Ureter (tissue), 1 donor: ENCODE data around the gene ZNF133. TPM values are rescaled to one million over a fixed set of nuclear protein-coding genes. Genes with fewer than 3 reads are reported as not detected.
"Not testable (repeated sequence)": the region's sequence is repeated elsewhere in the genome, so short reads cannot be mapped to it uniquely, and the experiment has no call there.

Source experiments
- DNase-seq: peaks from one replicate; pipeline ENCODE4 v3.0.0-alpha.2; 2020; ENCODE audit warnings: low spot score
- total RNA-seq: library from RNA; stranded (reverse); gene quantifications from one replicate; pipeline ENCODE4 v1.2.4, GENCODE V29; 2023
- donor health status: DM: yes; HTN: yes; CAD: no.

ZNF133 gene
- total RNA-seq, 1 donor from 2014 or later, result 17.3 TPM

DNA sequence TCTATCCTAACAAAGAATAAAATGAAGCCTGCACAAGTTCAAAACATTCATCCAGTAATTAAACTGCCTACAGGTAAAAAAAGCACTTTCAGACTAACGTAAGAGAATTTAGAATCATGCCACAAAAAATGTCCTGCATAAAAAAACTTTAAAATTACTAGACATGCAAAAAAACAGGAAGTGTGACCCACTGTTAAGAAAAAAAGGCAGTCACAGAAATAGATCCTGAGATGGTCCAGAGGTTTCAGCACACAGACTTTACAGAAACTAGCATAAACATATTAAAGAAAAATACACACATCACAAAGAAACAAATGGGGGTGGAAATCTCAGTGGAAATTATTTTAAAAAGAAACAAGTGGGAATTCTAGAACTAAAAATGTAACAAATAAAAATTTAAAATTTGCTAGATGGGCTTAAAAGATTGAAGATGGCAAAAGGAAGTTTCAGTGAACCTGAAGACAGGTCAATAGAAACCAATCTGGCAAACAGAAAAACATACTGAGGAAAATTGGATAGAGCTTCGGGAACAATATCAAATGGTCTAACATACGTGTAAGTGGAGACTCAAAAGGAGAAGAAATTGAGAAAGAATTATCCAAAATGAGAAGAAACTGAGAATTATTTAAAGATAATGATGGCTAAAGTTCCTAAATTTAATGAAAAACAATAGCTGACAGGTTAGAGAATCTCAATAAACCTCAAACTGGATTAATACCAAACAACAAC lies 3.4 kb upstream of the ZNF133 start:
- DNase-seq, result no peak

DNA sequence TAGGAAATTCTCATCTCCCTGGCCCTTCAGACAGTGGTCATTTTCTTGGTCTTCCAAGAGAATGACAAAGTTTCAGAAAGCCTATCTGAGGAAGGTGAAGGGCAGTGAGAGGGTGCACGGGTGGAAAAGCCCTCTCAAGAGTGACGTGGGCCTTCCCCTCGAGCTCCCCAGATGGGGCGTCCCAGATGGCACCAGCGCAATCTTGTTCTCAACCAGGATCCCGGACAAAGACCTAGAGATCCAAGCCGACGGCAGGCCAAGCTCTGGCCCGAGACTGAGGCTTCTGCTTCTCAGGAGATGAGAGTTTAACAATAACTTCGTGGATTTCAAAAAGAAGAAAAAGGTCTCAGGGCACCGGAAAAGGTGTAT lies 797 bp upstream of the ZNF133 start:
- DNase-seq, result no peak

DNA sequence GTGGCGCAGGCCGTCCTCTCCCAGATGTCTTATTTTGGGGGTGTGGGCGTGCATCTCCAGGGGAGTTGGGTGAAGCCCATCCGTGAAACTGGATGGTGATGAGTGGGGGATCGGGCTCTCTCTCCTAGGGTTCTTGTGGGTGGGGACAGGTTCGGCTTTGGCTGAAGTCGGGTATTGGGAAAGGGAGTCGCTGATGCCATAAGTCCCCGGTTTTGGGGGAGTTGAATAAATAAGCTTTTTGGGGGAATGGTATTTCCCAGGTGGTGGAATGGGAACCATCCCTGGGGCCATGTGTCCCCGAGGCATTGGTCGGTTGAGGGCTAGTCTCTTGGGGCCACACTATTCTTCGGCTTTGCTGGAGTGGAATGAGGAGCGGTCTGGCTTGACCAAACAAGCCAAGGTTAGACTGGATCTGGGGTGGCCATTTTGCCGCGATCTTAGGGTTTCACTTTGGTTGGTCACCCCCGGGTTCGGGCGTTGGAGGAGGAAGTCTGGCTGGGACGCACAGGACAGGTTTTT lies 481 bp downstream of the ZNF133 start:
- no peak for DNase-seq

DNA sequence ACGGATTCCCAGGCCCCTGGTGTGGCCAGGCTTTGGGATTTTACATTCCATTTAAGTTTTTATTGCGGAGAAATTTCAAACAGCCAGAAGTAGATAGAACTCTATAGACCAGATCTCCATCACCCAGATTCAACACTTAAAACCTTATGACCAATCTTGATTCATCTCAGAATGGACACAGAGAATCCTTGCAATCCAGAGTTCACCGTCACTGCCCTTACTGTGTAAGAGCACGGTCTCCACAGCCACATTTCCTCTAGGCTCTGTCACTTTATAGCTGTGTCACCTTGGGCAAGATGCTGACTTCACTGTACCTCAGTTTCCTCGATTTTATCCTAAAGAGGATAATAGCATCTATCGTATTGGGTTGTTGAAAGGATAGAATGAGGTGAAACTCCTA lies 979 bp downstream of the ZNF133 start:
- no peak for DNase-seq

DNA sequence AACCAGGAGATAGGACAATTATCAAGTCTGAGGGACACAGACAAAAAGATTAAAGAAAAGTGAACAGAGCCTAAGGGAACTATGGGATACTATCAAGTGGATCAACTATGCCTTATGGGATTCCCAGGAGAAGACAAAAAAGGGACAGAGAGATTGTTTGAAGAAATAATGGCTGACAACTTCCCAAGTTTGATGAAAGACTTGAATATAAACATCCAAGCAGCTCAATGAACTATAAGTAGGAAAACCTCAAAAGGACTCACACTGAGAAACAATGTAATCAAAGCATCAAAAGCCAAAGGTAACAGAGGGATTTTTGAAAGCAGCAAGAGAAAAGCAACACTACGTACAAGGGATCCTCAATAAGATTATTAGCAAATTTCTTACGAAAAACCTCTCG lies 11.0 kb downstream of the ZNF133 start:
- DNase-seq, result no peak

DNA sequence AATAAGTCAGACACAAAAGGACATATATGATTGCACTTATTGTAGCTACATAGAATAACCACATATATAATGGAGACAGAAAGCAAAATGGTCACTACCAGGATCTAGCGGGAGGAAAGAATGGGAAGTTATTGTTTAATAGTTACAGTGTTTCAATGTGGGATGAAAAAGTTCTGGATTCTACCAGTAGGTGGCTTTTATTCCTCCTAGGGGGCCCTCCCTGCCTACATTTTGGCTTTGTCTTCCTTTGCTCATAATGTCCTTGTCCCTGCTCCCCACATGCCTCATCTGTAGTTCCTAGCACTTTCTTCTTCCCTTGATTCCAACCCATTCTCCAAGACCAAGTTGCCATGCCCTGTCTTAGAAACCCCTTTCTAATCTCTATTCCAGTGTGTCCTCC lies 16.3 kb downstream of the ZNF133 start:
- no peak for DNase-seq

DNA sequence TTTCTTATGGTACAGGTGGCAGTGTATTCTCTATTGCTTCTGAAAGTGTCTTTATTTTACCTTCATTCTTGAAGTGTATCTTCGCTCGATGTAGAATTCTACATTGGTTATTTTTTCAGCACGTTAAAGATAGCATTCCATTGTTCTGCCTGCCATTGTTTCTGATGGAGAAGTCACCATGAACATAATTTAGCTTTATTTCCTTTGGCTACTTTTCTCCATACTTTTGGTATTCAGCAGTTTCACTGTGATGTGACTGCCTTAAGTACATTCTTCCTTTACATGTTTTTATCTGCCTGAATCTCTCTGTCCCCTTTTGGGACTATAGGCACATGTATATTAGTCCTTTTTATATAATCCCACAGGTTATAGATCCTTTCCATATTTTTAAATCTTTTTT lies 19.0 kb downstream of the ZNF133 start:
- DNase-seq, result no peak

DNA sequence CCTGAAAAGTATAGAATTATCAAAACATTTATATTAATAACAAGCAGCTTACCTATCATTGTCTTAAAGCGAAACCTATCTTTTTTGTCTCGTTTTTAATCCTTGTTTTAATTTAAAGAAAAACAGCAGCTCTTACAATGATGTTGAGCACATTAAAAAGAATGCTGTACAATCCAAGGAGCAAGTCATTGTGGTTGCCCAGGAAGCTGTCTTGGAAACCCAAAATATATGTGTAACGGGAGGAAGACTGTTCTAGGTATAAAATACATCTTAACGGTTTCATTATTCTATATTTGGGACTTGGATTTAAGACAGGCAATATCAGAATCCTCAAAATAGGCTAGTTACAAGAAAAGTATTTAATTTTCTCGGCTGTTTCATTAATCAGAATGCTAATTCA lies 21.7 kb downstream of the ZNF133 start:
- DNase-seq, result no peak

DNA sequence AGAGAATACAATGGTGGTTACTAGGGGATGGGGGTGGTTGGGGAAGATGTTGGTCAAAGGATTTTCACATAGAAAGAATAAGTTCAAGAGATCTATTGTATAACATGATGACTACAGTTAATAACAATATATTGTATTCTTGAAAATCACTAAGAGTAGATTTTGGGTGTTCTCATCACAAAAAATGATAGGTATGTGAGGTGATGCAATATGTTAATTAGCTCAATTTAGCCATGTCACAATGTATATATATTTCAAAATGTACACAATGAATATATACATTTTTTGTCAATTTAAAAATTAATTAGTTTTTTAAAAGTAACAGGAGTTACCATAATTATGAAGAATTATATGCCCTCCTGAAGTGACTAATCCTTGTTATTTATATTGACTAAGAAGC lies 22.3 kb downstream of the ZNF133 start:
- DNase-seq, result no peak

DNA sequence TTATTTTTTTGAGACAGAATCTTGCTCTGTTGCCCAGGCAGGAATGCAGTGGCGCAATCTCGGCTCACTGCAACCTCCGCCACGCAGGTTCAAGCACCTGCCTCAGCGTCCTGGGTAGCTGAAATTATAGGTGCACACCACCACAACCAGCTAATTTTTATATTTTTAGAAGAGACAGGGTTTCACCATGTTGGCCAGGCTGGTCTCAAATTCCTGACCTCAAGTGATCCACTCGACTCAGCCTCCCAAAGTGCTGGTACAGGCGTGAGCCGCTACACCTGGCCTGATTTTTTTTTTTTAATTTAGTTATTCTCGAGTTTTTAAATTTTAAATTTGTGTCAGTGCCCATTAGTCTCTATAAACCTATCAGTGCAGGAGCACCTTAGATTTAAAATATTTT lies 24.4 kb downstream of the ZNF133 start:
- DNase-seq, result no peak

DNA sequence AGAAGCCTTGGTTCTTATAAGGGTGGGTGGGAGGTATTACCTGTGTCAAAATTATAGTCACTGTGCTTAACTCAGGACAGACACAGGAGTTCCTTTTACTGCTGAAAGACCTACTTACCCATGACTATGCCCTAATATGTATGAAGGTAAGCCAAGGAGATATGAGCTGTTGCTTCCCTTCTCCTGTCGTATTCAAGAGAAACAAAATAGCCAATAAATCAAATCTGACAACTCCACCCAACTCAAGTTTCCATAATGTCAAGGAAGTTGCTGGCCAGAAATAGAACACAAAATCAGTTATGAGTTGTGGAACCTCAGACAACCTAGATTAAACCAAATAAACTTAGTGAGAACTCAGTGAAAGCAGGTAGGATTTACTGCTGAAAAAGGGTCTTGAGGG lies 25.1 kb downstream of the ZNF133 start:
- DNase-seq, result no peak

DNA sequence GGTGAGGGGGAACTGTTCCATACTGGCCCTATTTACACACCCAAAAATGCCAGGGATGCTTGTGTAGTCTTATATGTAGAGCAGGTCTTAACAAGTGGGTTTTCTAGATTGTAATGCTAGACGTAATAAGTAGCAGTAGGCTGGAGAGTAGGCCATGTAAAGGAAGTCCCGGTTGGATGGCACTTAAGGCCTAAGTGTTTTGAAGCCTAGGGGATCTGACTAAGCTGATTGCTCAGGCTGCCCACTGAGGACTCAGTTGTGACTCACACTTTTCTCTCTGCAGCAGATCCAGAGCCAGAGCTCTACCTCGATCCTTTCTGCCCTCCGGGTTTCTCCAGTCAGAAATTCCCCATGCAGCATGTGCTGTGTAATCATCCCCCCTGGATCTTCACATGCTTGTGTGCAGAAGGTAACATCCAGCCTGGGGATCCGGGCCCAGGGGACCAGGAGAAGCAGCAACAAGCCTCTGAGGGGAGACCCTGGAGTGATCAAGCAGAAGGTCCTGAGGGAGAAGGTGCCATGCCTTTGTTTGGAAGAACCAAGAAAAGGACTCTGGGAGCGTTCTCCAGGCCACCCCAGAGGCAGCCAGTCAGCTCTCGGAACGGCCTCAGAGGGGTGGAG lies 26.6 kb downstream of the ZNF133 start:
- DNase-seq, result no peak

DNA sequence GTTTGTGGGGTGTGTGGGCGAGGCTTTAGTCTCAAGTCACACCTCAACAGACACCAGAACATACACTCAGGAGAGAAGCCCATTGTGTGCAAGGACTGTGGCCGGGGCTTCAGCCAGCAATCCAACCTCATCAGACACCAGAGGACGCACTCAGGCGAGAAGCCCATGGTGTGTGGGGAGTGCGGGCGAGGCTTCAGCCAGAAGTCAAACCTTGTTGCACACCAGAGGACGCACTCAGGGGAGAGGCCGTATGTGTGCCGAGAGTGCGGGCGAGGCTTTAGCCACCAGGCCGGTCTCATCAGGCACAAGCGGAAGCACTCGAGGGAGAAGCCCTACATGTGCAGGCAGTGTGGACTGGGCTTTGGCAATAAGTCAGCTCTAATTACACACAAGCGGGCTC lies 27.8 kb downstream of the ZNF133 start:
- no peak for DNase-seq

DNA sequence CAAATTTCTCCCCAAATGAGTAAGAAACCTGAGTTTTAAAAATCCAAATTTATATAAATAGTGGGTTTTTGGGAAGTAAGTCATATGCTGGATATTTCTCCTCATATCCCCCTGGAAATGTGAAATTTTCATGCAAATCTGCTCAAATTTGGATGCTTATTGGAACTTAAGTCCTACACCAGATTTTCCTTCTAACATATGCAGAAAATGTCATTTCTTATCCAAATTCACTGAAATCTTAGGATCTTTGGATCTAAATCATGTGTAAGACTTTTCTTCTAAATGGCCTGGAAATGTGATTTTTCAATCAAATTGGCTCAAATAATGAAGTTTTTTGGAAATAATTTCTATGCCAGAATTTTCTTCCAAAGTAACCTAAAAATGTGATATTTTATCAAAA lies 33.0 kb downstream of the ZNF133 start:
- DNase-seq, result no peak

DNA sequence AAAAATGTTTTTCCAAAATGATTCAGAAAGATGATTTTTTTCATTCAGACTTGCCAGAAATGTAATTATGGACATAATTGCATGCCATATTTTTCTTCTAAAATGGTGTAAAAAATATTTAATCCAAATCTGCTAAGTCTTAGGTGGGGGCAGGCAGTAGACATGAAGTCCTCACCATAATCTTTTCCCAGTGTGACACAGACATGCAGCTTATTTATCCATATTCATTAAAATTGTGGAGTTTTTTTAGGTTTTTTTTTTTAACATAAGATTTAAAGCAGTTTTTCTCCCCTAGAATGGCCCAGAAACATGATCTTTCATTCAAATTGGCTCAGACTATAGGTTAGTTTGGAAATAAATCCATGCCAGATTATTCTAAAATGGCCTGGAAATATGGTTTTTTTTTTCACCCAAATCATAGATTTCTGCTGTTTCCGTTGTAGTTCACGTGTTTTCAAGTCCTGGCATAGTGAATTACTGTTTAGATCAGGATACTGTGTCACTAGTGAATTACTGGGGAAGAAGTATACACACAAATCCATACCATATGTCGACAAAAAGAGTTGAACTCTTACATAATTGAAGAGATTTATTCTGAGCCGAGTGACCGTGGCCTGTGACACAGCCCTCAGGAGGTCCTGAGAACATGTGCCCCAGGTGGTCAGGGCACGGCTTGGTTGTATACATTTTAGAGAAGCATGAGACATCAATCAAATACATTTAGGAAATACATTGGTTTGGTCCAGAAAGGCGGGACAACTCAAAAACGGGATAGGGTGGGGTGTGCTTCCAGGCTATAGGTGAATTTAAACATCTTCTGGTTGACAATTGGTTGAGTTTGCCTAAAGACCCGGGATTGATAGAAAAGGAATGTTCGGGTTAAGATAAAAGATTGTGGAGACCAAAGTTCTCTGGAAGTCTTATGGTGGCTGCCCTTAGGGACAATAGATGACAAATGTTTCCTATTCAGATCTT lies 33.9 kb downstream of the ZNF133 start:
- DNase-seq, result no peak

DNA sequence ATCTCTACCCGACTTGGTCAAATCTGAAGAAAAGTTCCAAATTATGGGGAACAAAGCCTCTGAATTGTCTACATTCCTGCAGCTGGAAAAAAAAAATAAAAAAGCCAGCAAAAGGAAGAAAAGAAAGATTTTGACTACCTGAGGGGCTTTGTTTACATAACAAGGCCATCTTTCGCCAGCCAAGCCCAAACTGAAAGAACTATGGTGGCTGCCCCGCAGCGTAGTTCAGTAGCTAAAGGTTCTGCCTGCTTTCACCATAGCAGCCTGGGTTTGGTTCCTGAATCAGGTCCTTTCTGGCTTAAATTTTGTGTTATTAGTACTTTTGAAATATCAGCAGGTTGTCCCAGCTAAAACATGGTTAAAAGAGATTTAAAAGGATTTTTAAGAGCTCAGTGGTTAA lies 35.4 kb downstream of the ZNF133 start:
- DNase-seq, result no peak

DNA sequence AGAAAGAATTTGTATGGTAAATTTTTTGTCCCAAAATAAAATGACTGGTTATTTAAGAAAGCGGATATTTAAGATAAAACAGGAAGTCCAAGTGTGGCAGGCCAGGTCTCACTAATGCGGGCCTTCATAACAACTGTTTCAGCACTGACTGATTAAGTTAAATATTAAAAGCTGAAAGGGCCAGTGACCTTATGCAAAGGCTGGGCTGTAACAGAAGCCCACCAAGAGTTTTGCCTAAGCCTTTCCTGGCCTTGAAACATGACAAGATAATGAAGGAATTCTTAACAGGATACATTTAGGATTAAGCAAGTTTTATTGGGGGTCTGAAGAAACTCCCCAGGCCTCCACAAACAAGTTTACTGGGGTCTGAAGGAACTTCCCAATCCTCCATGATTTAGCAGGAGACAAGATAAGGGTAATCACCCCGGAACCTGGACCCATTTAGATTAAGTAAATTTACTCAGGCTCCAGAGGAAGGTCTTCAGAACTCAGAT lies 36.3 kb downstream of the ZNF133 start:
- no peak for DNase-seq

DNA sequence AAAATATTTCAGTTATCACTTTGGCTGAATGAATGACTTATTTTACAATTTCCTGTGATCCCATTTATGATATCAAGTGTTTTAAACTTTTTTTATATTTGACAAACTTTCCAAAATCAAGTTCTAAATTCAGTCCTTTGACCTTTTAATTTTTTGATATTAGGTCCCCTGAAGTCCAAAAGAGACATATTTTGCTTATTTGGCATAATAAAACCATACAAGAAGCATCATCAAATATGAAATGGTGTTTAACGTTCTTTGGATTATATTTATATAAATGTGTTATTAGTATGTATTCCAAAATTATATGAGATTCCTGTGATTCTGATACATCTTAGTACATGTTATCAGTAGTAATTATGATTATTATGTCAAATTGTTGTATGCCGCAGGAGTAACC lies 38.7 kb downstream of the ZNF133 start:
- no peak for DNase-seq

DNA sequence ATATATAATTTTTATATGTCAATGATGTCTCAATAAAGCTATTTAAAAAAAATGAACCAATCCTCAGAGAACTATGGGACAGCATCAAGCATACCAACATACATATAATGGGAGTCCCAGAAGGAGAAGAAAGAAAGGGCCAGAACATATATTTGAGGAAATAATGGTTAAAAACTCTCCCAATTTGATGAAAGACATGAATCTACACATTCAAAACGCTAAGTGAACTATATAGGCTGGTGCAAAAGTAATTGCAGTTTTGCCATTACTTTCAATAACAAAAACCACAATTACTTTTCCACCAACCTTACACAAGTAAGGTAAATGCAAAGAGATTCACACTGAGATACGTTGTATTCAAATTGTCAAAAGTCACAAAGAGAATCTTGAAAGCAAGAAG lies 43.4 kb downstream of the ZNF133 start:
- DNase-seq, result no peak

DNA sequence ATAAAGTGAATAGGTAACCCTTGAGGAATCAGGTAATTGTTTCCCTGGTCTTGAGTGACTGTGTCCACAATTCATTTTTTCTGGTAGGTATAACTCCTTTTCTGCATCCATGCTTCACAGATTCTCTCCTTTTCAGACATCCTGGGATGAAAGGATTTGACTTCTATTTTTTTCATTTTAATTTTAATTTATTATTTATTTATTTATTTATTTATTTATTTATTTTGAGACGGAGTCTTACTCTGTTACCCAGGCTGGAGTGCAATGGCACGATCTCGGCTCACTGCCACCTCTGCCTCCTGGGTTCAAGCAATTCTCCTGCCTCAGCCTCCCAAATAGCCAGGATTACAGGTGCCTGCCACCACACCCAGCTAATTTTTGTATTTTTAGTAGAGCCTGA lies 61.4 kb downstream of the ZNF133 start:
- DNase-seq, result not testable (repeated sequence)

DNA sequence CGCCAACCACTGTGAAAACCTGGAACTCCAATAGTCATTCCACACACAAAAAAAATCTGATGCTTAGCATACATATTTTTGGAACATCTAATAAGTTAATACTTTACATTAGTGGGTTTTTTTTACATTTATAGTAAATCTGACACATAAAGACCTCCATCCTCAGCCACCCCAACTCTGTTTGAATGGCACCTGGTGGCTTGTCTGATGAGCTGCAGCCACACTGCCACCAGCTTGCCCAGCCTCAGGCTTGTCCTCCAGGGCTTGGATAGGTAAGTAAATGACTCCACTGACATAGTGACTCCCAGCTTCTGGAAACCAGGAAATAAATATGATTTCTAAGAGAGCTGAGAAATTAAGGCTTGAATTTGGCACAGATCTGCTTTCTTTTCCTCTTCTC lies 71.5 kb downstream of the ZNF133 start:
- no peak for DNase-seq

DNA sequence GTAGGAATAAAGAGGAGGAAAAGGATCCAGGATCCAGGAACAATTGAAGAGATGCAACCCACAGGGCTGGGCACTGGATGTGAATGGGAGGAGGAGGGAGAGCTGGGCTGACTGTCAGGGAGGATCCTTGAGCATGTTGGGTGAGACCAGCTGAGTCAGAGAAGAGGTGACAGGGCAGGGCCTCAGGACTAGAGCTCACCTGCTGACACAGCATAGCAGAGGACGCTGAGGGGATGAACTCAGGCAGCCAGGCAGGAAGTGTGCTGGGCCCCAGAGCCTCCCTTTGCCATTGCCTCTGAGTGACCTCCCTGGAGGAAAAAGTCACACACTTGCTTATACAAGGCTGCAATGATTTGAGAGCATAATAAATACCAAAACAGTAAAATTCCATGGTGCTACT lies 72.3 kb downstream of the ZNF133 start:
- DNase-seq, result no peak
